Tibial nerve (tissue), 4 donors: Measurements from ENCODE around the gene UBE2E2. TPM values are rescaled to one million over a fixed set of nuclear protein-coding genes. Genes with fewer than 3 reads are reported as not detected.

Experiments
- DNase-seq, 2 donors: peaks; one replicate each; pipeline ENCODE4 v3.0.0-alpha.2; 2019; ENCODE audit warnings: low spot score in 2 of 2
- H3K27ac ChIP-seq, 4 donors: fragments of 200-600 bp; sonication (generic) in 3 of 4; one replicate each; pipeline ENCODE4 v1.5.1; 2017 to 2019; ENCODE audit warnings: mild to moderate bottlenecking in 1 of 4
- H3K27me3 ChIP-seq, 2 donors: fragments of 200-600 bp; sonication (generic) in 1 of 2; one replicate each; pipeline versions ENCODE4 v1.5.1 to v1.6.0; 2017 to 2019
- H3K36me3 ChIP-seq, 3 donors: fragments of 200-600 bp; sonication (generic); one replicate each; pipeline ENCODE4 v1.5.1; 2018 to 2019
- H3K4me1 ChIP-seq, 4 donors: fragments of 200-600 bp; sonication (generic) in 3 of 4; one replicate each; pipeline ENCODE4 v1.5.1; 2017 to 2019
- H3K4me3 ChIP-seq, 4 donors: fragments of 200-600 bp; sonication (generic) in 3 of 4; one replicate each; pipeline ENCODE4 v1.5.1; 2017 to 2019; ENCODE audit warnings: mild to moderate bottlenecking in 1 of 4, moderate library complexity in 1 of 4
- H3K9me3 ChIP-seq, 4 donors: fragments of 200-600 bp; sonication (generic) in 3 of 4; one replicate each; pipeline ENCODE4 v1.5.1; 2017 to 2019
- CTCF ChIP-seq, 5 experiments: fragments of 200-600 bp in 3 of 5; fragments of 450-650 bp in 2 of 5; sonication (generic) in 3 of 5; IDR thresholded peaks; one replicate each; pipeline ENCODE4 v1.5.1; 2016 to 2019; ENCODE audit warnings: antibody characterized with exemption in 5 of 5, mild to moderate bottlenecking in 3 of 5, moderate library complexity in 2 of 5
- EP300 ChIP-seq, 2 donors: sonication (generic); formaldehyde crosslinking; IDR thresholded peaks; one replicate each; pipeline ENCODE4 v1.6.1; 2017; ENCODE audit warnings: antibody characterized with exemption in 2 of 2, mild to moderate bottlenecking in 1 of 2
- POLR2A ChIP-seq, 2 donors: fragments of 450-650 bp; IDR thresholded peaks; one replicate each; pipeline ENCODE4 v1.6.1; 2017; ENCODE audit warnings: antibody characterized with exemption in 2 of 2, mild to moderate bottlenecking in 2 of 2, moderate library complexity in 2 of 2
- WGBS, 2 donors: methylation state at CpG; one replicate each; pipeline ENCODE4 v1.1.5; 2018; 5-methylcytosine and 5-hydroxymethylcytosine counted together
- total RNA-seq, 4 donors: library from RNA; depleted of rRNA; stranded (reverse); fragments of >200 nt; gene quantifications; one replicate each; pipeline ENCODE4 v1.1.0, GENCODE V29; 2016

UBE2E2 gene
- total RNA-seq, 4 donors from 2014 or later: 67.1 to 222 (median 130) TPM

GRCh38 chr3:23546181-23546580 lies 343.1 kb downstream of the UBE2E2 start:
- no peak for DNase-seq
- 84% methylated on average over 2 of the region's 2 CpGs for WGBS, 2 donors
- H3K27ac ChIP-seq: no peak overlapping the region
- peaks cover 0 to 26% (median 0%) of the 10 kb centered on the region in 4 donors for H3K4me1 ChIP-seq
- no peak for TF ChIP-seq CTCF (IDR thresholded peaks at IDR 0.05)
- TF ChIP-seq POLR2A (IDR thresholded peaks at IDR 0.05): no peak
- no peak for TF ChIP-seq EP300 (IDR thresholded peaks at IDR 0.05)
- no peak overlapping the region for H3K4me3 ChIP-seq
- H3K9me3 ChIP-seq: no peaks in the 10 kb centered on the region
- H3K27me3 ChIP-seq: no peaks in the 10 kb centered on the region
- H3K36me3 ChIP-seq: no peaks in the 10 kb centered on the region

GRCh38 chr3:23547905-23548650 lies 345.0 kb downstream of the UBE2E2 start:
- WGBS, 2 donors: 81 to 92% methylated on average over 4 of the region's 4 CpGs
- Histone ChIP-seq H3K4me3 (no peak overlapping the region), H3K9me3 (no peaks in the 10 kb centered on the region), H3K36me3 (no peaks in the 10 kb centered on the region), H3K27me3 (no peaks in the 10 kb centered on the region), H3K27ac (no peak overlapping the region), H3K4me1 (peaks cover 0 to 31% (median 0%) of the 10 kb centered on the region in 4 donors)
- TF ChIP-seq POLR2A (IDR thresholded peaks at IDR 0.05) (no peak), EP300 (IDR thresholded peaks at IDR 0.05) (no peak), CTCF (IDR thresholded peaks at IDR 0.05) (no peak)
- DNase-seq: no peak

- Histone ChIP-seq H3K9me3 (no peaks in the 10 kb centered on the region), H3K27me3 (no peaks in the 10 kb centered on the region), H3K4me1 (peaks cover 0 to 31% (median 0%) of the 10 kb centered on the region in 4 donors), H3K4me3 (no peak overlapping the region), H3K36me3 (no peaks in the 10 kb centered on the region), H3K27ac (no peak overlapping the region)
- DNase-seq: no peak
- no peak for TF ChIP-seq POLR2A (IDR thresholded peaks at IDR 0.05)
- no peak for TF ChIP-seq CTCF (IDR thresholded peaks at IDR 0.05)
- no peak for TF ChIP-seq EP300 (IDR thresholded peaks at IDR 0.05)
These were observed 345.6 kb downstream of the UBE2E2 start for GRCh38 chr3:23548706-23549105.

- Histone ChIP-seq H3K4me1 (peaks cover 0 to 31% (median 0%) of the 10 kb centered on the region in 4 donors), H3K27me3 (no peaks in the 10 kb centered on the region), H3K27ac (no peak overlapping the region), H3K36me3 (no peaks in the 10 kb centered on the region), H3K9me3 (no peaks in the 10 kb centered on the region), H3K4me3 (no peak overlapping the region)
- no peak for TF ChIP-seq EP300 (IDR thresholded peaks at IDR 0.05)
- TF ChIP-seq POLR2A (IDR thresholded peaks at IDR 0.05): no peak
- TF ChIP-seq CTCF (IDR thresholded peaks at IDR 0.05): no peak
- DNase-seq: no peak
- 96 to 97% methylated on average over 8 of the region's 8 CpGs for WGBS, 2 donors
These were observed 346.2 kb downstream of the UBE2E2 start for GRCh38 chr3:23549148-23549910.

- Histone ChIP-seq H3K27ac (no peak overlapping the region), H3K4me3 (no peak overlapping the region), H3K36me3 (no peaks in the 10 kb centered on the region), H3K27me3 (no peaks in the 10 kb centered on the region), H3K4me1 (peaks cover 0 to 31% (median 0%) of the 10 kb centered on the region in 4 donors), H3K9me3 (no peaks in the 10 kb centered on the region)
- DNase-seq: no peak
- TF ChIP-seq EP300 (IDR thresholded peaks at IDR 0.05): no peak
- TF ChIP-seq CTCF (IDR thresholded peaks at IDR 0.05): no peak
- no peak for TF ChIP-seq POLR2A (IDR thresholded peaks at IDR 0.05)
- 97 to 100% methylated on average over 1 of the region's 1 CpG for WGBS, 2 donors
These were observed 347.3 kb downstream of the UBE2E2 start for GRCh38 chr3:23550402-23550801.
